Endothelial cell of hepatic sinusoid (primary cell): Measurements from ENCODE around the gene CYP27C1.

Source experiments
- in situ Hi-C: cut with HindIII; loops from 2 replicates; pipeline ENCODE4 v1.10.0; 2017; ENCODE audit warnings: low sequenced_read_pairs

CYP27C1 gene

DNA sequence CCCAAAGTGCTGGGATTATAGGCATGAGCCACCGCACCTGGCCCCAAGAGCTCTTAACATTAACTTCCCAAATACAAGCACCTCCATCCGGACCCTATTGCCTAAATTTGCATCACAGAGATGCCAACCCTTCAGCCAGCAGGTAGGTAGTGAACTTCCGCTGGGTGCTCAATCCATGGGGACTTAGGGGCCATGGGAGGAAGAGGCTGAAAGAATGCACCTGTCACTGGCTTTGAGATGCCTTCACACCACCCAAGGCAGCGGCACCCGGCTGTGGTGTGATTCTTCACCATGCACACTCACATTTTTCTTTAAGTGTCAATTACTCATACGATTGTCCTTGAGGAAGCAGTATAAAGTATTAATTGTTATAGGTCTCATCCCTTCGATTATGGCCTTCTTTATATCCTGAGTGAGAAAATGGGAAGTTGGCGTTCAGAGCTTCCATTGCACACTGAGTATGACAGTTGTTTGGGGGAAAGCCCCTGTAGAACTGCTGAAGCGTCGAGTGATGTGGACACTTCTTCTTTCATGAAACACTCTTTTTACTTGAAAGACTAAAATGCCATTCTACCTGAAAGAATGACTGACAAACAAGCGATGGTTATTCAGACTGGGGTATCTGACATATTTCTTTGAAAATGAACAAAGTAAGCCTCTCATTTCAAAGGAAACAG is 61.3 kb downstream of the CYP27C1 start:
- in situ Hi-C loops, result loop anchor here (10.0 kb wide), 1 partner anchor 144 kb away; no protein-coding TSS in a partner anchor

DNA sequence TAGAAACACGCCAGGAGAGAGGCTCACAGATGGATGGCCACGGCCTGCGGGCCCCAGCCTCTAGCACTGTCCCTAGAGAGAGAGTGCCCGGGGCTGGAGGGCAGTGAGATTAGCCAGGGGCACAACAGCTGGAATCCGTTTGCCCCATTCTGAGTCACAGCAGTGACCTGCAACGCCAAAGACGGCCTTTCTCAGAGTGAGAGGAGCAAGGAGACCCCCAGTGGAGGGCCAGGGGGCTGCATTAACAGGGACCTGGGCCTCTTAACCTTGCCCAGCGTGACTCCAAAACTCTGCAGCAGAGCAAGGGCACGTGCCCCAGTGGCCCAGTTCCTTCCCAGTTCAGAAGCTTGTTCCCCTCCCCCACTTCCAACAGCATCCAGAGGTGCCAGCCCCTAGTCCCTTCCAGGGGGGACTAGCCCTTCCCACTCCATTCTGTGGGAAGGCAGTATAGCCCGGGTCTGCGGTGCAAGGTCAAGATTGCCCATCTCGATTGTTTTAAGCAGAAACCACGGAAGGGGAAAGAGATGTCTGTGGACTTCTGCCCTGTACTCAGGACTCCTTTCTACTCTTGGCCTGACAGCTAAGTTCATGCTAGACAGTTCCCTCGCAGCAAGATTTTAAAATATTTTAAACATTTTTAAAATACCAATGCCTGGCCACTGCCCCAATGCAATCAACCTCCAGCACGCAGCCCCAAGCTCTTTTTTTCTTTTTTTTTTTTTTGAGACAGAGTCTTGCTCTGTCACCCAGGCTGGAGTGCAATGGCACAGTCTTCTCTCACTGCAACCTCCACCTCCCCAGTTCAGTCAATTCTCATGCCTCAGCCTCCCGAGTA is 62.2 kb downstream of the CYP27C1 start:
- in situ Hi-C loops, result loop anchor here (10.0 kb wide), 1 partner anchor 143 kb away; no protein-coding TSS in a partner anchor

DNA sequence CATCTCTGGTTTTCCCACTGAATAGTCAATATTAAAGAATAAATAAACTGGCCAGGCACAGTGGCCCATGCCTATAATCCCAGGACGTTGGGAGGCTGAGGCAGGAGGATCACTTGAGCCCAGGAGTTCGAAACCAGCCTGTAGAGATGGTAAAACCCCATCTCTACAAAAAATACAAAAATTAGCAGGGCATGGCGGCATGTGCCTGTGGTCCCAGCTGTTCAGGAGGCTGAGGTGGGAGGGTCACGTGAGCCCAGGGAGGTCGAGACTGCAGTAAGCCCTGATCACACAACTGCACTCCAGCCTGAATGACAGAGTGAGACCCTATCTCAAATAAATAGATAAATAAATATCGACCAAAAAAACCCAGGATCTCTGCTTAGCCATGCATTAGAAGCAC is 63.0 kb downstream of the CYP27C1 start:
- in situ Hi-C loops, result loop anchor here (10.0 kb wide), 1 partner anchor 142 kb away; no protein-coding TSS in a partner anchor

DNA sequence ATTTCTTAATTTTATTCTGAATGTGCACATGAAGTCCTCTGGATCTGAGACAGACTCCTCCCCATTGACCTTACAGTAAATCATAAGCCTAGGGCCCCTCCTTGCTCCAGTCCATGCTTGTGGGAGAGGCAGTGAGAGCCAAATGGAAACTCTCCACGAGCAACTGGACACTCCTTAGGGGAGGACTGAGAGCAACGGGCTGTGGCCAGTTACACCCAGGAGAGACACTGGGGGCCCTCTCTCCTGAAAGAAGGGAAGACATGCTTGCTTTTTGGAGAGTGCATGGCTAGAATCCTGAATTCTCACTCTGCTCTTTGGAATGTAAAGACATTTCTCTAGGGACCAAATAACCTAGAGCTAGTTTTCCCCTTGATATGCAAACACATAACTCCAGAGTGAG is 64.2 kb downstream of the CYP27C1 start:
- in situ Hi-C loops, result loop anchor here (10.0 kb wide), 1 partner anchor 141 kb away; no protein-coding TSS in a partner anchor

DNA sequence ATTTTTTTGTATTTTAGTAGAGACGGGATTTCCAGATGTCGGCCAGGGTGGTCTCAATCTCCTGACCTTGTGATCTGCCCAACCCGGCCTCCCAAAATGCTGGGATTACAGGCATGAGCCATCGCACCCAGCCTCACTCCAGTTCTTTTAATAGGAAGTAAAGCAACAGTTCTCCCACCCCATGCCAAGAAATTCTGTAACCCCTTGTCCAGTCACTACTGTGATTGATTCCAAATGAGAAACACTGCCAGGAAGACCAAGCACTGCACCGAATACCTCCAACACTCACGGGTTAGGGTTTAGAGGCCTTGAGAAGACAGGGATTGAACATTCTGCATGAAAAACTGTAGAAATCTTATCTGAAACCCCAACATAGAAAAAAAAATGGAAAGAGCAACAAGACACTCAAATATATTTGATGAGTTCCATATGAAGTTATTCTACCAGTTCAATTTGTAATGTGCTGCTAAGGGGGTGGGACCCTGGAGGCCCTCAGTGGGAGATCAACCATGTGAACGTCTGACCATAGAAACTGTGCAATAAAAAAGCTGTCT is 65.0 kb downstream of the CYP27C1 start:
- in situ Hi-C loops, result loop anchor here (10.0 kb wide), 1 partner anchor 140 kb away; no protein-coding TSS in a partner anchor

DNA sequence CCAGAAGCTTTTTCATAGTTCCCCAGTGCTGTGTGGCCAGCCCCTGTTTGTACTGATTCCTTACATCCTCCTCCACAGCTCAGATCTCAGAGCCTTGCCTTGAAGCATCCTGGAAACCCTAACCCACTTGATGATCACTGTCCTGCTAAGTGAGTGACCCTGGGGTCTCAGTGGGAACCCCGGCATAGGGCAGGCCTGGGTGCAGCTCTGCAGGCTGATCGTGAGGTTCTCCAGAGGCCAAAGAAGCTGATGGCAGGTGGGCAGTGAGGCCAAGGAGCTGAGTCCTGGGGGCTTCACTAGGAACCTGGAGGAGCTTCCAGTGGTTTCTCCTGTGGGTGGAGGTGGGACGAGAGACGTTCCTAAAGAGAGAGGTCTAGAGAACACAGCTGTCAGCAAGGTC is 65.7 kb downstream of the CYP27C1 start:
- in situ Hi-C loops, result loop anchor here (5.0 to 10.0 kb wide), 2 partner anchors 57 to 140 kb away; no protein-coding TSS in a partner anchor

DNA sequence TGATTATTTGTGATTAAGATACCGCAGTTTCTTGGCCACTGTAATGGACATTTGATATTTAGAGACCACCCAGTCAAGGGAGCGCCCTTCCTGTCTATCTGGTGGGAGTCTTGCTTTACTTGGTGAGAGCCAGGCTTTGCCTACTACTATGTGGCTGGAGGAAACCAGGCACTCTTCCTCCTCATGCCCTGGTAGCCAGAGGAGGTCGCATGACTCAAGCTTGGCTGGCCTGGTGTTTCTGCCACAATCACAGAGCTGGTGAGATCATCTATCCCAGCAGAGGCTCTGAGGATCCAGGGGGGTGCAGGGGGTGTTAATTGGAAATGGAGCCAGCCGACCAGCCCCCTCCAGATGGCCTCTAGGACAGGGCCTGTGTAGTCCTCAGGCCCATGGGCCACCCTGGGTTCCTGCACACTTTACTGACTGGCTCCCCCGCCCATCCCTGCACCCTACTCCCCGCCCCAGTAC is 66.4 kb downstream of the CYP27C1 start:
- in situ Hi-C loops, result loop anchor here (5.0 to 10.0 kb wide), 2 partner anchors 56 to 139 kb away; no protein-coding TSS in a partner anchor

DNA sequence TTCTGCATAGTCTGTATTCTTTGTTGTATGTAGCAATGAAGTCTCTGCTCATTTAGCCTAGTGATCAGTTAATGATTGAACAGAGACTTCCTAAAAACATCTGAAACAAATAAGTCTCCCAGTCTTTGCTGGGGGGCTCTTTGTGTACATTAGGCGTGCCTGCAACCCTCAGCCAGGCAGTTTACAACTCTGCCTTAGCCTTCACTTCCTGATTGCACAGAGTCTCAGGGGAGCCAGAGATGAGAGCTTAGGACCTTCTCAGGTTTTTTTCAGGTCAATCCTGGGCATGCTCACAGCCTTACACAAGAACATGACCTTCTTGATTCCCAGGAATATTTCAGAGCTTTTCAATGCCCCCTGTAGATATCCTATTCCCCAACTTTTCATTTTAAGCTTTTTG is 69.1 kb downstream of the CYP27C1 start:
- in situ Hi-C loops, result loop anchor here (5.0 to 10.0 kb wide), 2 partner anchors 54 to 136 kb away; no protein-coding TSS in a partner anchor

DNA sequence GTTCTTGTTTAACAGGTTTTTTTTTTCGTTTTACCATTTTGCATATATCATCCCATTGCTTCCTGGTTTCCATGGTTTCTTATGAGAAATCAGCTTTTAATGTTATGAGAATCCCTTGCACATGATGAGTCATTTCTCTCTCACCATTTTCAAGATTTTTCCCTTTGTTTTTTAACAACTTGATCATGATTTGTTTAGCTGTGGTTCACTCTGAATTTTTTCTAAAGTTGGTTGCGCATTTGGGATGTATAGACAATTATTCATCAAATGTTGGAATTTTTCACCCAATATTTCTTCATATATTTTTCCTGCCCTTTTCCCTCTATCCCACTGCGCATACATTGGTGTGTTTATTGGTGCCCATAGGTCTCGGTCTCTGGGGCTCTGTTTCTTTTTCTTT is 70.7 kb downstream of the CYP27C1 start:
- in situ Hi-C loops, result no loop called here

DNA sequence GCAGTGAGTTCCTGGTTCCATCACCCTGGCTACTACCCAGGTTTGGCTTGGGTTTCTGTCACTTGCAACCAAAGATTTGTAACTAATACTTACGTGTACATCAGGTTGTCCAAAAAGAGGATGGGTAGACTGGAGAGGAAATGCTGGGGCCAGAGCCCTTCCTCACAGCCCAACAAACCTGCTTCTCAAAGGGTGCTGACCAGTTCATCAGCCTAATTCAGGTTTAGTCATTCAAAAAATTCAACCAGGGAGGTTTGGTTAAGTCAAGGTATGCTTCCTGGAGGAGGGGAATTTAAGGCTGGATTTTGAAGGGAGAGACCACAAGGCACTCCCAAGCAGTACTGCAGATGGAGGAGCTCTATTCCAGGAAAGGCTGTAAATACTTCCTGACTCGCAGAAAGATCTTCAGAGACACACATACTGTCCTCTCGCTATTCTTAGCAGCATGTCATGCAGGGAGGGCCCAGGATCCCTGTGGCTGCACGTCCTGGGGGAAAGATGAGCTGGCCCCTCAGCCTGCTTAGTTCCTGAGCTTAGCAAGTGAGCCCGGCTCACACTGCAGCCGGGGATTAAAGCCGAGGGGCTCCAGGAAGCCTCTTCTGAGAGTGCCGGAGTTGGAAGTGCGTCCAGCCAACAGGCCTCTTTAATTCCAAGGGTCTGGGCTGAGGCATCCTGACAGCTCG is 73.1 kb downstream of the CYP27C1 start:
- in situ Hi-C loops, result no loop called here

DNA sequence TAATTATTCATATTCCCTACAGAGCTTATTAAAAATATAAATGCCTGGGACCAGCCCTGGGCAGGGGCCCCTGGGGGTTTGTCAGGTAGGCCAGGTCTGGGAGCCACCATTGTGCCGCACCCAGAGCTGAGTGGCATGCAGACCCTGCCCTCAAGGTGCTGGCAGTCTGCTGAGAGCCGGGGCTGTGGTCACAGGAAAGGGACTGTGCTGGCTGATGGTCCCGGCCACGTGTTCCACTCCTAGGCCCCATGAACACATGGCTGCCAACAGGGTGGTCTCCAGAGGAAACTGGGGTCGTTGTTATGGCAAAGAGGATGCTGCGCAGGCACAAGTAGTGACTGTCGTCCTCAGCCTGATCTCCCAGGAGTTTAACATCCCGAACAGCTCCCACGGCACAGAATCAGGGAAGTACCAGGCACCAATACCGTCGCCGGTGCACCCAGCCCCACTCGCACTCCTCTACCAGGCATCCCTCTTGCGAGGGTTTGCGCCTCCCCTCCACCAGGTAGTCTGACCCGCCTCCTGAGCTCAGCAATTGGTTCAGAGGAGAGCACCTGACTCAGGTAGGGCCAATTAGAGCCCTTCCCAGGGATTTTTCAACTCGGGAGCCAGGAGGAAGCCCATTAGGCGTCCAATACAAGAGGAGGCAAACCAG is 73.9 kb downstream of the CYP27C1 start:
- in situ Hi-C loops, result no loop called here

DNA sequence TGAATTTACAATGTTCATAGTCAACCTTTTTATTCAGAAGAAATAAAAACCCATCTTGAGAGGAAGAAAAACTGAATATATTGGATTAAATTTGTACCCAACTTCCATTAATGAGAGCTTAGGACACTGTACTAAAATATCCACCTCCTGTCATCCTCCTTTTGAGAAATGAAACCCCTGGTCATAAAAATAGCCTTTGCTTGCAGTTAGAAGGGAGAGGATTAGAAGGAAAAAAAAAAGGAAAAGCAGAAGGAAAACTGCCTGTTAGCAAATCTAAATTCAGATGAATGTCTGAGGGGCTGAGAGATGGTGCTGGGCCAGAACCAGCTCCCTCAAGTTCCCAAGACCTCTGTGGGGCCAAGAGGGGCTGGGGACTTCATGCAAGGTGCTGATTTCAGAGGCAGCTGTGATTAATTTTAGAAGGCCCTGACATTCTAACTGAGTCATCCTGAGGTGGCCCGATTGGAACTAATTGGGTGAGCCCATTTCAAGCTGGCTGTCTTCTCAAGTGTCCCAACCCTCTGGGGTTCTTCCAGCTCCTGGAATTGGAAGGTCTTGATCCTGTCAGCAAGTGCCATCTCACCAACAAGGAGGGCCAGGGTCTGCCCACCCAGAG is 74.7 kb downstream of the CYP27C1 start:
- in situ Hi-C loops, result no loop called here

DNA sequence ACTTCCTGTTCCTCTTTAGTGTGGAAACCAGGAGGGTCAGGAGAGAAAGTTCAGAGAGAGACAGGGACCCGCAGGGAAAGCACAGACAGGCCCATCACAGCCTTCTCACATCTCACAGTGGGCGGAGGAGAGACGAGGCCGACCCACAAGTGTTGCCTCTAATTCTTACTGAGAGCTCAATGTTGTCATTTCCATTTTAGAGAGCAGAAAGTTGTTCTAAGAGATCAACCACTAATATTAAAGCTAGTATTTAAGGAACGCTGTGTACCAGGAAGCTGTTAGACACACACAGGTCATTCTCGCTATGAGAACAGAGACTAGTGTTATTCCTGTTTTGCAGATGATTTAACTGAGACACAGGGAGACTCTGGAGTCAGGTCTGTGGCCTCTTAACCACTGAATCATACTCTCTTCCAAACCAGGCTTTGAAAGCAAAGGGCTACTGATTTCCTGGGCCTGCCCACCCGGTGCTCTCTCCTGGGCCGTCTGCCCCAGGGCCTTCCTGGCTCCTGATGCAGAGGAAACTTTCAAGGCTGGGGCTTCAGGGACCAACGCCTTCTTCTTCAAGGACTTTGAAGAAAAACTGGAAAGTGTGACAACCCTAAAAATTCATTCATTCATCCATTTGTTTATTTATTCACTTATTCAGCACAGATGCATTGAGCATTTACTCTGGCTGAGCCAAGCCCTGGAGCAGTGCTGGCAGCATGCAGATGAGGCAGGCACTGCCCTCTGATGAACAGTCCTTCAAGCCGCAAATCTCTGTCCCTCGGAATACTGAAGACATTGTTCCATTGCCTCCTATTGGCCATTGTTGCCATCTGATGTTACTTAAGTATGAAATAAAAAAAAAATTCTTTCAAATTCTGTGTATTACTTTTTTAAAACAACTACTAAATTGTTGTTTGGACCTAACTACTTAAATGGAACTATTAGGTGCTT is 76.0 kb downstream of the CYP27C1 start:
- in situ Hi-C loops, result no loop called here

DNA sequence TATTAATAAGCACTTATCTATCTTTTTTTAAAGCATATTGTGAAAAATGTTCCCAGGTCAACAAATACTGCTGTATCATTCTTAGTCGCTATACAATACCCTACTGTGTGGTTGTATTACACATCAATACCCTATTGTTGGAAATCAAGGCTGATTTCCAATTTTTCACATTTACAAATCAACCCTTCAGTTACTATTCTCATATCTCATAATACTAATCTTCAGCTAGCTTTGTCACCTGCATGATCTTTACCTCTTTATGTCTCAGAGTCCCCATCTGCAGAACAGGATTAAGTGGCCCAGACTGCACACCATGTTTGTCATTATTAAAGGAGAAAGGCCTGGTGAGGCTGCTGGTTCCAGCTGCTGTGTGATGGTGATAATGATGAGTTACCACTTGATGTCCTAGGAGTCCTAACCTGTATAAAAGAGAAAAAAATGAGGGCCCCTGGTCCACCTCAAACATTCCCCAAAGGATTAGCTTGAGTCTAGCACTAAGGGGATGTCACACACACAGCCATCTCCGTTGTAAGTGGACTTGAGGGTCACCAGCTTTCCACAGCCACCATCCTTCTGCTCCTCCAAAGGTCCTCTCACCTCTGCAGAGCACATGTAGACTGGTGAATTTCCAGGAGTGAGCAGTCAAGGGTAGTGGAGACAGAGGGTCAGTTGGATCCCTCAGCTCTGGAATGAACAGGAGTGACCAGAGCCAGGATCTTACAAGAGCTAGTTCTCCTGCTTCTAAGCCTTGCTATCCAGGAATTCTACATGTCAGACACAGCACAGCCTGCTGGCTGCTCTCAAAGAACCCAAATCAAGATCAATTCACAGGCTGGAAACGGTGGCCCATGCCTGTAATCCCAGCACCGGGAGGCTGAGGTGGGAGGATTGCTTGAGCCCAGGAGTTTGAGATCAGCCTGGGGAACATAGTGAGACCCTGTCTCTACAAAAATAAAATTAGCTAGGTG is 77.2 kb downstream of the CYP27C1 start:
- in situ Hi-C loops, result no loop called here

DNA sequence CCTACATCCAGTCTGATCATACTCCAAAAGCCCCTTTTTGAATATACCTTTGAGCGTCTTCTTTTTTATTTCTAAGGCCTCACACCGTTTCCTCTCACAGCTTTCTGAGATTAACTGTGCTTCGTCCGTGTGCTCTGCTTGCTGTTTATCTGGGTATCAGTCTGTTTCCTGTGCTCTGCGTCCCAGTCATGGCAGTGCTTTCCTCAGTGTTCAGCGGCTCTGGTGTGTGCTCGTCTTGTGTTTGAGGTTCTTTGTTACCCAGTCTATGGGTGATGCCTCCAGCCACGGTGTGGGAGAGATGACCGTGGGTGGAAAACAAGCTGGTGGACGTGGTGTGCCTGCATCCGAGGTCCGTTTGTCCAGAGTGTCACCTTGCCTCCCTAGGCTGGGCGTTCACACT is 79.6 kb downstream of the CYP27C1 start:
- in situ Hi-C loops, result no loop called here

DNA sequence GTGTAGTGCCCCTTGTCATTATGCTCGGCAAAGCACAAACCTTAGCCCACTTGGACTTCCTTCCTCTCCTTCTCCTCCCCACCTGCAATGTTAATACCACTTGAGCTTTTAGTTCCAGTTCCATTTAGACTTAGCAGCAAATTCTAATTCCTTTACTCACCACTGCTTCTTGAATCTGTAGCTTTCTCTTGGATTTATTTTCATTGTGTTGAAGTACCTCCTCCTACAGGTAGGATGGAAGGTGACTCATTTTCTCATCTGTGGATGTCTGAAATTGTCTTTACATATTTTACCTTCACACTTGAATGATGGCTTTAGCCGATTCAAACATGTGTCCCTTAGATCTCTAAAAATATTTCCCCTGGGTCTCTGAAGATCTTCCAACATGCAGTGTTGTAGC is 80.3 kb downstream of the CYP27C1 start:
- in situ Hi-C loops, result no loop called here

DNA sequence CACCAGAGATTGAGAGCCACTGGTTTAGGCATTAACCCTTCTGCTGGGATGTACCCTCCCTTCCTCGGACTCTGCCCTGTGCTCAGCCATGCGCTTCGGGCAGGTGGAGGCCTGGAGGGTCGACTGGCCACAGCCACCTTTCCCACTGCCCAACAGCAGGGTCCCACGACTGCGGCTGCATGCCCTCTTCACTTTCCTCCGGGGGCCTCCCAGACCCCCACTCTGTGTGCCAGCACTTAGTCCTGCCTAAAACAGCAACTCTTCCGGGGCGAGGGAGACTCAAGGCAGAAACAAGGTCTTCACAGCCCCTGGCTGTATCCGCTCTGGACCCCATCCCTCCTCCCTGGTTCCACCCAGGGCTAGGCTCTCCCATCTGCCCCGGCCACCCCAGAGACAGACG is 81.8 kb downstream of the CYP27C1 start:
- in situ Hi-C loops, result no loop called here

DNA sequence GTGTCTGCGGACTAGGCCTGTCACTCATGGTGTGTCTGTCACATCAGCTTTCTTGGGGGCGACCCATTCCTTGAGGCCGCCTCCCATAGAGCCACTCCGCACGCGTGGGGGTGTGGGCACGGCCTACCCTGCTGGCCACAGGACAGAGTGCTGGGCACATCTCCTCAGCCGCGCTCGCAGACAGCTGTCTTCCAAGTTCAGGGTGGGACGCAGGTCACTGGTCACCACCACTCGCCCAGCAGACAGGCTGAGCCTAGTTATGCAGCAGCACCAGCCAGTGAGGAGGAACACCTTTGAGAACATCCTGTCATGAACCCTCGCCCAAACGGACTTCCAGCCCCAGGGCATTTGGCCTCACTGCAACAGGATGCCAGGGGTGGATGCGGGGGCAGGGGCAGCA is 82.4 kb downstream of the CYP27C1 start:
- in situ Hi-C loops, result no loop called here
